GM19099 (cell line): ENCODE data around the gene FGF12.

ENCODE experiments used
- POLR2A ChIP-seq: IDR thresholded peaks from 3 replicates; pipeline ENCODE4 v1.6.1; 2011; ENCODE audit warnings: low read depth; ENCODE audit not compliant: insufficient read length; ENCODE audit errors: extremely low read depth

The FGF12 gene

GRCh38 chr3:192392986-192393385 lies 334.4 kb downstream of the FGF12 start:
- TF ChIP-seq POLR2A, result no peak

DNA sequence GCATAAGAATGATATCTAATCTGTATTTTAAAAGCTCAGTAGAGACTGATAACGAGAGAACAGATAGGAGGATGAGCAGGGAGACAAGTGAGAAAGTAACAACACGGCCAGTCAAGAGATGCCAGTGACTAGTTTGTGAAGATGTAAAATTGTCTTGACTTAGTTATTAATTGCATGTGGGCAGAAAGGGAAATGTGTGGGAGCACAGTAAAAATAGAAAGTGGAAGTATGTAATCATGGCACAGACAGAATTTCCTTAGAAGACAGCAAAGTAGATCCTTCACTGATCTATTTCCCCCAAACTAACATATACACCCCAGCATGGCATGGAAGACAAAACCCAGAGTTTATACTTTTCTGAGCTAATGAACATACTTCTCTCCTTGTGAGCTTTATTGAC lies 344.5 kb downstream of the FGF12 start:
- no peak for TF ChIP-seq POLR2A

GRCh38 chr3:192373586-192373985 lies 353.8 kb downstream of the FGF12 start:
- no peak for TF ChIP-seq POLR2A

DNA sequence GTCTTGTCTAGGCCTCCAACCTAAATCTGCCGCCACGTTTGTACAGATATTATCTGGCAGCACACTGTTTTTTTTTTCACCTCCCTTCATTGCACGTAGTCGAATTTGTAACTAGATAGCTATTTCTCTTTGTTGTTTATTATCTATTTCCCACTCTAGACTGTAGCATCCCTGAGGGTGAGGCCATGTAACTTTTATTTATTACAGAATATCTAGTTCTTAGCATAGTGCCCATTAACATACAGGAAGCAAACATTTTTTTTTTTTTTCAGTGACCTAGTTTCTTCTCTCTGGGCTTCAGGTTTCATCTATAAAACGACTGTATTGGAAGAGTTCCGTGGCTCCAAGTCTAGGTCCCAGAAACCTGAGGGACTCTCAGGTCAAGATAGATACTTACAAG lies 354.3 kb downstream of the FGF12 start:
- TF ChIP-seq POLR2A, result no peak

- TF ChIP-seq POLR2A, result no peak
Observed at GRCh38 chr3:192372616-192373015, 354.7 kb downstream of the FGF12 start.

- TF ChIP-seq POLR2A, result no peak
Observed at GRCh38 chr3:192371870-192372400, 355.4 kb downstream of the FGF12 start.

GRCh38 chr3:192367616-192368015 lies 359.7 kb downstream of the FGF12 start:
- TF ChIP-seq POLR2A, result no peak

GRCh38 chr3:192366916-192367315 lies 360.4 kb downstream of the FGF12 start:
- no peak for TF ChIP-seq POLR2A

DNA sequence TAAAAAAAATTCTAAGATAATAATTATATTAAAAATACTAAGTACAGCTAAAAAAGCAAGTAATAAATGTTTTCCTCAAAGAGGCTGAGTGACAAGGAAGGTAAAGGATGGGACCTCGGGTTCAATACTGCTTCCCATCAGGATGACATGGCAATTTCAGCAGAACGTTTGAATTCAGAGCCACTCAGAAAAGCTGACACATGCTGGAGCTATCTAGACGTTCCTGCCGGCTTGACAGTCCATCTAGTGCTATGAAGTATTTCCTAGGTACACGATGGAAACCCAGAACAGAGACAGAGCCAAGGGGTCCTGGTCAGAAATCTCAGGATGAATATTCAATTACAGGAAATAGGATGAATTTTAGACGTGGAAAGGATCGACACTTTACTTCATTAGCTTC lies 361.8 kb downstream of the FGF12 start:
- no peak for TF ChIP-seq POLR2A

GRCh38 chr3:192364316-192364715 lies 363.0 kb downstream of the FGF12 start:
- no peak for TF ChIP-seq POLR2A

- TF ChIP-seq POLR2A, result no peak
Observed at GRCh38 chr3:192354687-192355086, 372.7 kb downstream of the FGF12 start.

GRCh38 chr3:192352142-192352541 lies 375.2 kb downstream of the FGF12 start:
- TF ChIP-seq POLR2A, result no peak

- no peak for TF ChIP-seq POLR2A
Observed at GRCh38 chr3:192351441-192351840, 375.9 kb downstream of the FGF12 start.

GRCh38 chr3:192340031-192340430 lies 387.3 kb downstream of the FGF12 start:
- no peak for TF ChIP-seq POLR2A

DNA sequence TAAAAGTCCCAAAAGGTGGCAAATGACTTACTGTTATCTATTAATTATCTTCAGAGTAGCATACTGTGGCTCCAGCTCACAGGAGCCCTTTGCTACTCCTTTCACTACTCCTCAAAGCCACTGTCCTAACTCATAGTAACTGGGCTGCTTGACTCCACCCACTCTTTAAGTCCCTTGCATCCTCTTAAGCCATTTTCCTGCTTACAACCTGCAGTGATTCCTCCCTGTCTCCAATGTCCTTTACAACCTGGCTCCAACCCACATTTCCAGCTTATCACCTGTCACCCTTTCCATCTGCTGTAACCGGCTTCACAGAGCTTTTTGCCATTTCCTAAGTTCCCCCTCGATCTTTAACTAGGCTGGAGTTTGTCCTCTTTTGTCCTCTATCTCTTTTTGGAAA lies 388.1 kb downstream of the FGF12 start:
- TF ChIP-seq POLR2A, result no peak

- no peak for TF ChIP-seq POLR2A
Observed at GRCh38 chr3:192336286-192336685, 391.1 kb downstream of the FGF12 start.
